Stimulated activated CD4-positive, alpha-beta T cell treated with anti-CD3 and anti-CD28 coated beads, Interleukin-12 subunit alpha, Interleukin-12 subunit beta, amount 100 ng/mL, for 24 hours (primary cell): Measurements from ENCODE around the gene SLC10A1.
A peak's percentile ranks its signal among the peaks of the same experiment; 100 is the strongest.
"Not testable (repeated sequence)": the region's sequence is repeated elsewhere in the genome, so short reads cannot be mapped to it uniquely, and the experiment has no call there.

Experiments used
- DNase-seq, 2 experiments: peaks; one replicate each; pipeline ENCODE4 v3.0.0-alpha.2; 2020; ENCODE audit warnings: low read depth in 2 of 2

Gene SLC10A1

GRCh38 chr14:69770559-69770958 lies 26.5 kb downstream of the SLC10A1 start:
- DNase-seq = no peak

DNA sequence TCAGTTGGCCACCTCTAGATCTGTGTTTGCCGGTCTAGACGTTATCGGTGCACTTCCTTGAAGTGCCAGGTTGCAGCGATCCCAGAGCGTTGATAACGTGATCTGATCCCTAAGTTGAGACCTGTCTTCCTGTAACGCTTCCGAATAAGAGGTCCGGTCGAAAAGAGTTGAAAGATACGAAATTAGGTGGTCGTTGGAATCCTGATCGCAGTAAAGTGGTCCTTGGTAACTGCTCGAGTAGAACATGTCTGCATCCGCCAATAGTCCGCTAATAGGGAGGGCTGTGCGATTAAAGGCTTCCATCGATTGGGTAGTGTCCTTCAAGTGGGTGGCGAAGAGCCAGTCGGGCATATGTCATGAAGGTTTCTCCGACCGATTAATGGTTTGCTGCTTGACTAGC lies 27.4 kb downstream of the SLC10A1 start:
- DNase-seq = no peak

DNA sequence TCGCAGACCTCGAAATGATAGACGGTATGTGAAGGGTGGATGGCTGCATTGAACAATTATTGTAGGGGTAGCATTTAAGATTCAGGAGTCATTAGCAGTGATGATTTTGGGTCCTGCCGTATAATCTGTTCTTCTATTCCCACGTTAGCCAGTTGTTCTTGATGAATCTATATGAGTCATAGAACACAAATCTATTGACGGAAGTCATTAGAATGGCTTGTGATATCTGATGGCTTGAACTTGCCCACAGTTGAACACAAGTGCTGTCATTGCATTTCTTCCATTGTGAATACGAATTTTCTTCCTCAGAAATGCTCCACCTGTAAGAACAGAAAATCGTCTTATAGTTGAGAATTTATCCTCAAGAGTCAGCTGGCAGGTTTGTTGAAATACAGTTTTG lies 28.2 kb downstream of the SLC10A1 start:
- DNase-seq = no peak

GRCh38 chr14:69767369-69767999 lies 29.6 kb downstream of the SLC10A1 start:
- DNase-seq = peak; percentile 87 to 89

DNA sequence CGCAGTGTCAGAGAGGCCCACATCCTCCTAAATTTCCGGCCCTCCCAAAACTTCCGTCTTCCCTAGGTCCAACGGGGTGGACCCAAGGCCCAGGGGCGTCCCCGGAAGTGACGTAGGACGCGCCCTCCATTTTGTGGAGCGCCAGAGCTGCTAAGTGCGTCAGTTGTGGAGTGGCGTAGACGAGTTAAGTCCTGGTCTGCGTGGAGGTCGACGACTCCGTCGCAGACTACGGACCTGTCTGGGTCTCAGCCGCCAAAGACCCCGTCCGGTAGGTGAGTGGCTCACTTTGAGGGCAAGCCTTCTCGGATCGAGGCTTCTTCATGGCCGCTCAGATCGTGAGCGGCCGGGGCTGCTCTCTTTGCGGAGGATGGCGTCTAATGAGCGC lies 30.1 kb downstream of the SLC10A1 start, which contains the start of gene SRSF5:
SRSF5 (plus strand) TSS at position 159 of the 385 bp plus-strand sequence. CDS start 1,015 bp downstream, outside the sequence.
- peak; percentile 88 to 92 for DNase-seq

GRCh38 chr14:69763761-69764510 lies 33.1 kb downstream of the SLC10A1 start:
- peak; percentile 21 to 26 for DNase-seq

GRCh38 chr14:69760810-69761209 lies 36.2 kb downstream of the SLC10A1 start:
- DNase-seq = no peak

GRCh38 chr14:69756298-69756697 lies 40.7 kb downstream of the SLC10A1 start:
- no peak for DNase-seq

DNA sequence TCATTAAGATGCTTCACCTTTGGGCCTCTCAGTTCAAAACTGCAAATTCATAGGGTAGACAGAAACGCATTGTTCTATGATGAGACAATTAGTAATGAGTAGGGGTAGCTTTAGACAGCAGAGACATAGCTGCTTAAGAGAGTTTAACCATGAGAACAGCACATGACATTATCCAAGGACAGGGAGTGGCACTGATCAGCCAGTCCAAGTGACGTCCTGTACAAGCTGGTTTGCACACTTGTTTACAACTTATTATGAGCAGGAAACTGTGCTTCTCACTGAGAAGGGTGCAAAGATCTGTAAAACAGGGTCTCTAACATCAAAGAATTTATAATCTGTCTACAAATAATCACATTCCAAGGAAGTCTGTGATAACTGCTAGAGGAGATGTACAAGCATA lies 41.3 kb downstream of the SLC10A1 start:
- DNase-seq = no peak

DNA sequence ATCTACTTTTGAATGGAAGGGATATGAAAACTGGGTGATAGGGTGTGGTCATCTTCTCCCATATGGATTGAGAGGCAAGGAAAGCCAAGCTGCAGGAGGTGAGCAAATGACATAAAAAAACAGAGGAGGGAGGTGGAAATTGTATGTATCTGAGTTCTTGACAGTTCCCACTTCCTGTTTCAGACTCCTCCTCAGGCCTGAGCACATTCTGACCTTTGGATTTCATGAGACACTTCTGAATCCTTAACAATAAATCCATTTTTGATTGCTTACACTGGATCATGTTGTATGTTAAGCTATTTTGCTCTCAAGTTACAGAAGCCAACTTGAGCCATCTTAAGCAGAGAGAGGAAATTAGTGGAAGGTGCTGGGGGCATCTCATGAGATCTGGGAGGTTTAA lies 41.7 kb downstream of the SLC10A1 start:
- no peak for DNase-seq

DNA sequence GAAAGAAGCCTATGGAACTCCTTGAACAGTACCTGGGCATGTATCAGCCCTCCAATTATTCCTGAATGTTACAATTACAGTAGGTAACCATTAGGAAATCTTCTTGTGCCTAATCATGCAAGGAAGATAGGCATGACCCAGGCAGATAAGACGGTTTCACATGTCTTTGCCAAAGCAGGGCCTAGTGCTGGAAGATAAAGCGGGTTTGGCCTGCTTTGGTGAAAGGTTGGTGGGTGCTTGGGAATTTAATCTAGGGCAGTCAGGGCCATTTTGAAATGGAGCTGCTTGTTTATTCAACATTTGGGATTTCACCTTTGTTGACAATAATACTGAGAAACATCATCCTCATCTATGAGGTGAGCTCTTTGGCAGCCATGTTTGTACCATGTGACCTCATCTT lies 42.6 kb downstream of the SLC10A1 start:
- DNase-seq = no peak

DNA sequence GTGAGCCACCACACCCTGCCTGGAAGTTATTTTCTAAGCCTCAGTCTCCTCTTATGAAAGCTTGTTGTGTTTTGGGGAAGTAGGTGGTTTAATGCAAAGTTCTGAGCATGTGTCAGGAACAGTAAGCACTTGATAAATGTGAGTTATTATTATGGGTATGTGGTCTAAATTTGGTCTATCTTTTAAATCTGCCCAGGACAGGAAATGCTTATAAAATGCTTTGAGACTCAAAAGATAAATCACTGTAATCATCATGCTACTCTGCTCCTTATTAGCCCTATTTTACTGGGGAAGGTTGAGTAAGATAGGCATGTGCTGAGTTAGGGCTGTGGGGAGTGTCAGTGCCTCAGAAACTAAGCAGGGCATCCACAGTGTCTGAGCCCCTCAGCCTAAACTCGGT lies 43.2 kb downstream of the SLC10A1 start:
- no peak for DNase-seq

DNA sequence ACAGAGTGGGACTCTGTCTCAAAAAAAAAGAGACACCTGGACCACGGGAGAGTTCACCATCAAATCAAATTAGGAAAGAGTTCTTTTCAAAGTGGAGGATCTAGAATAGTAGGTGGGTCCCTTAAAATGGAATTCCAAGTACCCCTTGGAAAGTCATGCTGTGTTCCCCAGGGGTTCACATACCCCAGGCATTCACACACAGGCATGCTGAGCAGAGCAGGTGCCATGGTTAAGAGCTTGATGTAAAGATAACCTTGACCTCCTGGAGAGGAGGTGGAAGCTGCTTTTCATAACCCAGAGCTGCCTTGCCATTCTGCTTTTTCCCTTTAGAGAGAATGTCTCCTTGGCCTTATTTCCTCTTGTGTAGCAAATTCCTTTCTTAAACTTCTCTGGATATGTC lies 44.3 kb downstream of the SLC10A1 start:
- DNase-seq = no peak

- no peak for DNase-seq
Measured at GRCh38 chr14:69750495-69750894, 46.5 kb downstream of the SLC10A1 start.

GRCh38 chr14:69749956-69750355 lies 47.1 kb downstream of the SLC10A1 start:
- DNase-seq = no peak

- DNase-seq = no peak
Measured at GRCh38 chr14:69741055-69741454, 56.0 kb downstream of the SLC10A1 start.

DNA sequence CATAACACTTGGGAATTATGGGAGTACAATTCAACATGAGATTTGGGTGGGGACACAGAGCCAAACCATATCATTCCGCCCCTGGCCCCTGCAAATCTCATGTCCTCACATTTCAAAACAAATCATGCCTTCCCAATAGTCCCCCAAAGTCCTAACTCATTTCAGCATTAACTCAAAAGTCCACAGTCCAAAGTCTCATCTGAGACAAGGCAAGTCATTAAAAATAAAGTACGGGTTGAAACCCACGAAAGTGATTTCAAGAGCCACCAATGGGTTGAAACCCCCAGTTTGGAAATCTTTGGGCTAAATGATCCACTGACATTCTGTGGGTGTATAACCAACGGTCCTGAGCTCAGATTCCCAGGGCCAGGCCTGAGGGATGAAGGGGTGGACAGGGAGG lies 60.6 kb downstream of the SLC10A1 start:
- DNase-seq = not testable (repeated sequence)

GRCh38 chr14:69731919-69732598 lies 65.0 kb downstream of the SLC10A1 start:
- DNase-seq = not testable (repeated sequence)

DNA sequence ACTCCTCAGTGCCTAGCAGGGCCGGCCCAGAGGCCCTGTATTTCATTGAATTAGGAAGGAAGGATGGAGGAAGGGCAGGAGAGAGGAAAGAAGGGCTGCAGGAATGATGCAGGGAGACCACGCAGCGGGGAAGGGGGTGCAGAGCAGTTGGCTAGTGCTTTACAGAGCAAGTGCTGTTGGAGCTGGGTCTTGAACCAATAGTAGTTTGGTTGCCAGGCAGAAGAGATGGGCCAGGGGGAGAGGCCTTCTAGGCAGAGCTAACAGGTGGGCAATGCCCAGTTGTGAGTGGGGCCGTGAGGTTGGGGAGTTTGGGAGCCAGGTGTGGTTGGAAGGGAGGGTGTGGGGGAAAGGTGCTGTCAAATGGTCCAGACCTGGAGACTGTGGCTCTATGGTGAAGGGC lies 69.2 kb downstream of the SLC10A1 start:
- no peak for DNase-seq

DNA sequence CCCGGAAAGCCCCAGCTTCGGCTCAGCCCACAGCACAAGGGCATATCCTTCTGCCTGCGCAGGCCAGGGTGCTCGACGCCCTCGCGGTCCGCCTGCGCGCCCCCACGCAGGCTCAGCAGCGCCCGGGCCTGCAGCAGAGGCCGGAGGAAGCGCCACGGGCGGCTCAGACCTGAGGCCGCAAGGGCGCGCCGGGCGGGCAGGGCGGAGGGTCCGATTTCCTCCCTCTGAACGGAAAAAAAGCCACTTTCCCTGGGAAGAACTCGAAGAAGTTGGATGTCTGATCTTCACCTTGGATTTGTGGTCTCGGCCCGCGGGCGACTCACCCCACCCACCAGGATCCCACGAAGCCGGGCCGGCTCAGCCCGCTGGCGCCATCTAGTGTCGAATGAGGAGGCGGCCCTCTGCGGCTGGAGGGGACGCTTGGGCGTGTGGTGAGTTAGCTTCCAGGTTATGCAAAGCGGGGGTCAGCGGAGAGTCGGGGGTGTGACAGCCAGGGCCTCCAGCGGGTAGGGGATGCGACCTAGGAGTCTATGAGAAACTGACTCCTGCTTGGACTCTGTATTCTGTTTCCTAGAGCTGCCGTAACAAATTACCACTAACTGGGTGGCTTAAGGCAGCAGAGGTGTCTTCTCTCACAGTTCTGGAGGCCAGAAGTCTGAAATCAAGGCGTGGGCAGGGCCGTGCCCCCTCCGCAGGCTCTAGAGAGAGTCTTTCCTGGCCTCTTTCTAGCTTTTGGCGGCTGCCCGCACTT lies 70.1 kb downstream of the SLC10A1 start:
- peak; percentile 75 to 76 for DNase-seq
